ENCODE measurements around the gene TMEM131.

Gene TMEM131

DNA sequence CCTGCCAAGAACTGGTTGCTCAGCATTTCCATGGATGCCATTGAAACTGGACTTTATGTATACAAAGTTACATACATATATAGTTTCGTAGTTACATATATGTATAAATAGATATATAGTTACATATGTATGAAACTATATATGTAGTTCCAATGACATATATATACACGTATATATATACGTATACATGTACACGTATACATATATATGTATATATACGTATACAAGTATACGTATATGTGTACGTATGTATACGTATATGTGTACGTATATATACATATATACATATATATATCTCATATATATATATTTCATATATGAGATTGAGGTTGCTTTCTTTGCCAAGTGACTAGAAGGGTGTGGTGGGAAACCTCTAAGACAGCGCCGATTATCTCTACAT lies 10.6 kb upstream of the TMEM131 start:
- no peaks in the 10 kb centered on the region for H3K9me3 Mint-ChIP-seq
- H3K4me1 Mint-ChIP-seq = no peaks in the 10 kb centered on the region
- H3K27me3 Mint-ChIP-seq = no peaks in the 10 kb centered on the region
- no peak overlapping the region for H3K27ac Mint-ChIP-seq
- H3K4me3 Mint-ChIP-seq = no peak overlapping the region
- no peaks in the 10 kb centered on the region for H3K36me3 Mint-ChIP-seq

DNA sequence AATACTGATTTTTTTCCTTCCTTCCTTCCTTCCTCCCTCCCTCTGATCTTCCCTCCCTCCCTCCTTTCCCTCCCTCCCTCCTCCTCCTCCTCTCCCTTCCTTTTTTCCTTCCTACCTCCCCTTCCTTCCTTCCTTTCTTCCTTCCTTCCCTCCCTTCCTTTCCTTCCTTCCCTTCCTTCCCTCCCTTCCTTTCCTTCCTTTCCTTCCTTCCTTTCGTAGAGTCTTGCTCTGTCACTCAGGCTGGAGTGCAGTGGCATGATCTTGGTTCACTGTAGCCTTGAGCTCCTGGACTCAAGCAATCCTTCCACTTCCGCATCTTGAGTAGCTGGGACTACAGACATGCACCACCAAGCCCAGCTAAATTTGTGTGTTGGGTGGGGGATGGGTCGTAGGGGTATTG lies 8.9 kb upstream of the TMEM131 start:
- no peaks in the 10 kb centered on the region for H3K9me3 Mint-ChIP-seq
- H3K36me3 Mint-ChIP-seq = no peaks in the 10 kb centered on the region
- H3K4me1 Mint-ChIP-seq = no peaks in the 10 kb centered on the region
- H3K27ac Mint-ChIP-seq = no peak overlapping the region
- no peaks in the 10 kb centered on the region for H3K27me3 Mint-ChIP-seq
- H3K4me3 Mint-ChIP-seq = no peak overlapping the region

DNA sequence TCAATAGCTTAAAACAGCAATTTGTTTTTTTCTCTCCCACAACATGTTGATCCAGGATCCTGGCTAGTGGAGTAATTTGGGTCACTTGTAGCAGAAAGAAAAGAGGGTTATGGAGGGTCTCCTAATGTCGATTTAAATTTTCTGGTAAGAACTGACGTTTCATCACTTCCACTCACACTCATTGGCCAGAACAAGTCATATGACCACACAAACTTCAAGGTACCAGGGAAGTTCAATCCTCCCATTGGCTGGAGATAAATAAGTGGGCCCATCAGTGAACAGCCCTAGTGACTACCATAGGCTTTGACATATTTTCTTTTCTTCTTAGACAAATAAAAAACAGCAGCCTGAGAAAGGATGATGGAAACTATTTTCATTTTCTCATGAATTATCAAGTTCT lies 8.3 kb upstream of the TMEM131 start:
- Mint-ChIP-seq H3K27me3 (no peaks in the 10 kb centered on the region), H3K27ac (no peak overlapping the region), H3K4me1 (no peaks in the 10 kb centered on the region), H3K4me3 (no peak overlapping the region), H3K36me3 (no peaks in the 10 kb centered on the region), H3K9me3 (no peaks in the 10 kb centered on the region)

DNA sequence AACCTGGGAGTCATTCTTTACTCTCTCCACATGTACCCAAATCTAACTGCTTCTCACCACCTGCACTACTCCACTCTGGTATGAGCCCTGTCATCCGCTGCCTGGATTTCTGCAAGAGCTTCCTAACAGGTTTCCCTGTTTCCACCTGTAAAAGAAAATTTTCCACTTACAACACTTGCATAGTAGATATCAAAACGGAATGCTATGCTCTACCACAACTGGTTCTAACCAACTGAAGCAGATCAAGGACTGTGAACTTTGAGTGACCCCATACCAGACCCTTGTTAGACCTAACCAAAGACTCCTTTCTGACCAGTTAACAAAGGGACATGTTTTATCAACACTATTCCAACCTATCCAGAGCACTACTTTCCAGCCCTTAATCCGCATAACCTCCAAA lies 3.8 kb upstream of the TMEM131 start:
- H3K27ac Mint-ChIP-seq = no peak overlapping the region
- no peaks in the 10 kb centered on the region for H3K9me3 Mint-ChIP-seq
- H3K27me3 Mint-ChIP-seq = no peaks in the 10 kb centered on the region
- peaks cover 5% of the 10 kb centered on the region for H3K4me1 Mint-ChIP-seq
- no peaks in the 10 kb centered on the region for H3K36me3 Mint-ChIP-seq
- no peak overlapping the region for H3K4me3 Mint-ChIP-seq

- no peaks in the 10 kb centered on the region for H3K36me3 Mint-ChIP-seq
- H3K4me1 Mint-ChIP-seq = peaks cover 15% of the 10 kb centered on the region
- H3K4me3 Mint-ChIP-seq = no peak overlapping the region
- H3K27me3 Mint-ChIP-seq = no peaks in the 10 kb centered on the region
- H3K27ac Mint-ChIP-seq = no peak overlapping the region
- H3K9me3 Mint-ChIP-seq = no peaks in the 10 kb centered on the region
Observed at GRCh38 chr2:97998431-97999005, 2.8 kb upstream of the TMEM131 start.

DNA sequence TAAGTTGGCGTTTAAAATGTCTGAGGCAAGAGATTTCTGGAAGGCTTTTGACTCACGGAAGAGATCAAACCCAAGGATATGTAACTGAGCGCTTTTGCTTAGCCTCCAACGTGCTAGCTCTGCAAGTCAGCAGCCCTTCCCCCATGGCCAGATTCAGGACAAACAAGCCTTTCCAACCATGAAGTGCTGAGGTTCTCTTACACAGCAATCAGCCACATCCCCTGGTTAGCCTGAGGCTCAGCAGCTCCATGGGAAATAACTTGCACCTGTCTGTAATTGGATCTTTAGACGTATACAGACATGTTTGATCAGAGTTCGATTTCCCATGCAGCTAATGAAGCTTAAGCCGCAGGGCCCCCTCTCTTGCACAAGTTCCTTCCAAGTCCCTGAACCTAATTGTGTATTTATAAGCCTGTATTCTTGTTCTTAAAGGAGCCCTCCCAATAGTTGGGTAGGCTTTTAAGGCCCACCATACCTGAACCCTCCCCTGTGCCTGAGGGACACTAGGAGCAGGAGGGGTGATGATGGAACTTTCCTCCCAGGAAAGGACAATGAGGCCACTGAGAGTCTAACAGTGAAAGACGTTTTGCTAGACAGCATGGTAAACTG lies 2.1 kb upstream of the TMEM131 start:
- Mint-ChIP-seq H3K9me3 (no peaks in the 10 kb centered on the region), H3K4me1 (peaks cover 21% of the 10 kb centered on the region), H3K27me3 (no peaks in the 10 kb centered on the region), H3K36me3 (no peaks in the 10 kb centered on the region), H3K27ac (no peak overlapping the region), H3K4me3 (no peak overlapping the region)

DNA sequence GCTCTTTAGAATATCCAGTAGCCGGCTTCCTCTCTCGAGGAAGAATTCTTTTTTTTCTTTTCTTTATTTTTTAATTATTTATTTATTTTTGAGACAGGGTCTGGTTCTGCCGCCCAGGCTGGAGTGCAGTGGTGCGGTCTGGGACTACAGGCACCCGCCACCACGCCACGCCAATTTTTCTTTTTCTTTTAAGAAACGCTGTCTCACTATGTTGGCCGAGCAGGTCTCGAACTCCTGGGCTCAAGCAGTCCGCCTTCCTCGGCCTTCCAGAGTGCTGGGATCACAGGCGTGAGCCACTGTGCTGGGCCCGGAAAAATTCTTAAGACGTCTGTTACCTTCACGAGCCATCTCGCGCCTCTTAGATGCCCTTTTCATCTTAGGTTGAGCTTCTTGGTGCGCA lies 931 bp upstream of the TMEM131 start:
- H3K9me3 Mint-ChIP-seq = no peaks in the 10 kb centered on the region
- H3K4me3 Mint-ChIP-seq = peak overlapping the region; percentile 84
- H3K27me3 Mint-ChIP-seq = no peaks in the 10 kb centered on the region
- H3K27ac Mint-ChIP-seq = peak overlapping the region; percentile 86
- H3K36me3 Mint-ChIP-seq = no peaks in the 10 kb centered on the region
- peaks cover 31% of the 10 kb centered on the region for H3K4me1 Mint-ChIP-seq

DNA sequence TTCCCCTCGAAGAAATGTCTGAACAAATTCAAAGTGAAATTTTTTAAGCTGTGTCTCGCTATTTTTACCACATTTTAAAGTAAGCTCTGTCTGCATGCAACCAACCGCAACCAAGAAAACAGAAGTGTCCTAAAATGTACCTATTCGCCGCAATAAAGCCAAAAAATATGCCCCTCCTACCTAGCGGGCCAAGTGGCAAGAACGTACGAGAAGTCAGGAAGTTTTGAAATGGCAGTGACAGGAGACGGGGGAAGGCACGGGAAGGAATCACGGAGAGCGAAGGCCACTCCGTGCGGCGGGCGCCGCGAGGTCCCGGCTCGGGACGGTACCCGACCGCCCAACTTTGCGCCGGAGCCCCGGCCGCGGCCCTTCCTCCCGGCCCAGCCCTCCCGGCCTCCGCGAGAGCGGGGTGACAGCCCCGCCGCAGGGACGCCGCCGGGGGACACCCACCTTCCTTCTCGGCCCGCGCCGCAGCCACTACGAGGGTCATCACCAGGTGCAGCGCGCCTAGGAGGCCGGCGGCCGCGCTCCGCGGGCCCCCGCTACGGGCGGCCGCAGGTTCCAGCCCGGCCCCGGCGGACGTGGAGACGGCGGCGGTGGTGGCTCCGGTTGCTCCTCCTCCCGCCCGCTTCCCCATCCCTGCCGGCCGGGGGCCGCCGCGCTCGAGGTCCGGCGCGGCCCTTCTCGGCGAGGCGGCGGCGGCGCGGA lies 568 bp downstream of the TMEM131 start:
- no peaks in the 10 kb centered on the region for H3K9me3 Mint-ChIP-seq

DNA sequence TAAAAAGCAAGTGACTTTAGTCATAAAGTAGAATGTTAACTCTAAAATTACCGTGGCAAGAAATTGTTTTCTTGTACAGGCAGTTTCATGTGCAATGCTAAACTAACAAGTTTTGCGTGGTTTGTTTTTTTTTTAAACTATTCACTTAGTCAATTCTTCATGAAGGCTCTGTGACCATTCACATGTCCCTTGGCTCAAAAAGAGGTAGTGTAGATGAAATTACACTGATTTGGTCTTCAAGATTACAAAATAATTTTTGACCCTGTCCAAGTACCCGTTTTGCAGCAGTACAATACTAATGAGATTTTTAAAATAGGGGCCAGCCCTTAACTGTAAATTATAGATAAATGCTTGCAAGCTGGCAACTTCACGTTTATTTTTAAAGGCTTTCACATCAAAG lies 1.3 kb downstream of the TMEM131 start:
- peak overlapping the region; percentile 97 for H3K27ac Mint-ChIP-seq
- no peaks in the 10 kb centered on the region for H3K36me3 Mint-ChIP-seq
- H3K9me3 Mint-ChIP-seq = no peaks in the 10 kb centered on the region
- peaks cover 52% of the 10 kb centered on the region for H3K4me1 Mint-ChIP-seq
- H3K27me3 Mint-ChIP-seq = no peaks in the 10 kb centered on the region
- peak overlapping the region; percentile 93 for H3K4me3 Mint-ChIP-seq

More for the DNA sequence above, 568 bp downstream of the TMEM131 start:
- H3K4me3 Mint-ChIP-seq = peak overlapping the region; percentile 93
- peaks cover 46% of the 10 kb centered on the region for H3K4me1 Mint-ChIP-seq
- no peaks in the 10 kb centered on the region for H3K36me3 Mint-ChIP-seq
- no peaks in the 10 kb centered on the region for H3K27me3 Mint-ChIP-seq
- H3K27ac Mint-ChIP-seq = peak overlapping the region; percentile 97

DNA sequence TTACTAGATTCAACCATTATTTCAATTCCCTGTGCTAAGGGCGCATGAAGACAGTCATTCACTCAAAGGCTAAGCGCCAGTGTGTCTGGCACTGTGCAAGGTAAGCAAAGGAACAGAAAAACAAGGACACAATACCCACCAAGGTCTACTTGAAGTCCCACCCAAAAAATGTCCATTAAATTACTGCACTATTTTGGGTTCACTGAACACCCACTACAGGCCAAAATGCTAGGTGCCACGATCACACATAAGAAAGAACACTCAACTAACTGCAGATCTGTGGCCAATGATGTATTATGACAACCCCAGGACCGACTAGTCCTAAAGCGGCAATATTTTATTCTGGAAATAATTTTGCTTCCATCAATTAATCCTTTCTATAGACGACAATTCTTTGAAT lies 1.8 kb downstream of the TMEM131 start:
- Mint-ChIP-seq H3K4me3 (peak overlapping the region; percentile 93), H3K36me3 (no peaks in the 10 kb centered on the region), H3K4me1 (peaks cover 57% of the 10 kb centered on the region), H3K27ac (peak overlapping the region; percentile 41), H3K9me3 (no peaks in the 10 kb centered on the region), H3K27me3 (no peaks in the 10 kb centered on the region)

GRCh38 chr2:97992836-97993825 lies 2.6 kb downstream of the TMEM131 start:
- H3K27ac Mint-ChIP-seq = no peak overlapping the region
- H3K36me3 Mint-ChIP-seq = peaks cover 5% of the 10 kb centered on the region
- H3K27me3 Mint-ChIP-seq = no peaks in the 10 kb centered on the region
- no peaks in the 10 kb centered on the region for H3K9me3 Mint-ChIP-seq
- peak overlapping the region; percentile 93 for H3K4me3 Mint-ChIP-seq
- H3K4me1 Mint-ChIP-seq = peaks cover 64% of the 10 kb centered on the region

- H3K4me1 Mint-ChIP-seq = peaks cover 77% of the 10 kb centered on the region
Observed at GRCh38 chr2:97991081-97991856, 4.5 kb downstream of the TMEM131 start.

DNA sequence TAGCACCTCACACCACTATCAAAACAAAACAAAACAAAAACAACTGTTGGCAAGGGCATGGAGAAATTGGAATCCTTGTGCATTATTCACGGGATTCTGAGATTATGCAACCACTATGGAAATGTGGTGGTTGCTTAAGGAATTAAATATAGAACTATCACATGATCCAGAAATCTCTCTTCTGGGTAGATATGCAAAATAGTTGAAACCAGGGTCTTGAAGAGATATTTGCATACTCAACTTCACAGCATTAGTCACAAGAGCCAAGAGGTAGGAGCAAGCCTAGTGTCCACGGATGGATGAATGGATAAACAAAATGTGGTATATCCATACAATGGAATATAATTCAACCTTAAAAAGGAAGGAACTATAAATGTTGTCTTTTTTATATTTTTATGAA lies 7.0 kb downstream of the TMEM131 start:
- no peak overlapping the region for H3K4me3 Mint-ChIP-seq
- H3K4me1 Mint-ChIP-seq = peaks cover 78% of the 10 kb centered on the region
- no peaks in the 10 kb centered on the region for H3K9me3 Mint-ChIP-seq

More at GRCh38 chr2:97991081-97991856, 4.5 kb downstream of the TMEM131 start:
- H3K9me3 Mint-ChIP-seq = no peaks in the 10 kb centered on the region
- peaks cover 5% of the 10 kb centered on the region for H3K36me3 Mint-ChIP-seq
- peak overlapping the region; percentile 0 for H3K4me3 Mint-ChIP-seq
- peak overlapping the region; percentile 5 for H3K27ac Mint-ChIP-seq
- H3K27me3 Mint-ChIP-seq = no peaks in the 10 kb centered on the region

DNA sequence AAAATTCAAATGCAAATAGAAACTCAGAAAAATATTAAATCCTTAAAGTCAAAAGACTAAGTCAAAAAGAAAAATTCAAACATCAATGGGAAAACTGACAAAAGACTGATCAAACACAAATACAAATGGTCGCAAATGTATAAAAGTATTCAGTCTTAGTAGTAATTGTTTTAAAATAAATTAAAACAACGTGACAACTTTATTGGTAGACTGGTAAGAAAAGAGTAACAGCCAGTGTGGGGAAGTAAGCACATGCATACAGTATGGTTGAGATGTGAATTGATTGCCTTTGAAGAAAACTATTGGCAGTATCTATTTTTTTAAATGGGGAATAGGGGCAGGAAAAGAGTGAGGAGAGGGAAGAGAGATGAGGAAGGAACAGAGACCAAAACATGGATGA lies 9.8 kb downstream of the TMEM131 start:
- H3K27ac Mint-ChIP-seq = no peak overlapping the region
- no peaks in the 10 kb centered on the region for H3K27me3 Mint-ChIP-seq
- H3K4me3 Mint-ChIP-seq = no peak overlapping the region
- peaks cover 74% of the 10 kb centered on the region for H3K4me1 Mint-ChIP-seq
- no peaks in the 10 kb centered on the region for H3K9me3 Mint-ChIP-seq
- peaks cover 11% of the 10 kb centered on the region for H3K36me3 Mint-ChIP-seq

More for the DNA sequence above, 7.0 kb downstream of the TMEM131 start:
- Mint-ChIP-seq H3K36me3 (peaks cover 8% of the 10 kb centered on the region), H3K27ac (no peak overlapping the region), H3K27me3 (no peaks in the 10 kb centered on the region)

DNA sequence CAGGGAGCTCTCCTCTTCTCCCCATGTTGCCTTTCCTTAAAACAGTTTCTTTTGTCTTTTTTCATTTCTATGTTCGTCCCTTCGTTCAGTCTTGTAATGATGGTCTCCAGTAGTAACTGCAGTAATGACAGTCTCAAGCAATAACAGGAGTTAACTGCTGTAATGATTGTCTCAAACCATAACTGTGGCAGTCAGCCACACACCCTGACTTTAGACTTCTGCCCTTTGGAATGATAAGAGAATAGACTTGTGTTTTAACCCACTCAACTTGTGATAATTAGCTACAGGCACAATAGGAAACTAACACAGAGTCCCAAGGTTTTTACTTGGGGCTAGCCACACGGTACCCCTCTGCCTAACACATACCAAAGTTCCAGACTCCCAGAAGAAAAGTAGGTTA lies 12.1 kb downstream of the TMEM131 start:
- Mint-ChIP-seq H3K36me3 (peaks cover 19% of the 10 kb centered on the region), H3K9me3 (peaks cover 5% of the 10 kb centered on the region), H3K27me3 (no peaks in the 10 kb centered on the region), H3K27ac (no peak overlapping the region), H3K4me3 (no peak overlapping the region), H3K4me1 (peaks cover 63% of the 10 kb centered on the region)

Data from activated naive CD4-positive, alpha-beta T cell treated with anti-CD3 and anti-CD28 coated beads, Interleukin-2, amount 50 U/mL, for 24 hours (primary cell).